CD14-positive monocyte (primary cell): ENCODE results near the gene PCED1B. TPM values are rescaled to one million over a fixed set of nuclear protein-coding genes. Genes with fewer than 3 reads are reported as not detected.

ENCODE experiments used
- DNase-seq, 3 donors: peaks; one replicate each; pipeline ENCODE4 v3.0.0-alpha.2; 2011 to 2022
- H2AFZ ChIP-seq: 2 replicates; pipeline ENCODE4 v1.6.0; 2012; ENCODE audit warnings: mild to moderate bottlenecking, low read depth, low read length, inconsistent platforms; ENCODE audit not compliant: insufficient read depth, poor library complexity, severe bottlenecking
- H3K27ac ChIP-seq, 2 donors: 1 replicate in 1 of 2; 2 replicates in 1 of 2; pipeline ENCODE4 v1.5.1; 2012 to 2013; ENCODE audit warnings: low read length in 2 of 2, control low read depth in 1 of 2, inconsistent platforms in 1 of 2, low read depth in 1 of 2, mild to moderate bottlenecking in 1 of 2
- H3K27me3 ChIP-seq, 2 donors: one replicate each; pipeline versions ENCODE4 v1.6.0 to v1.6.1; 2011 to 2013; ENCODE audit warnings: low read length in 2 of 2; ENCODE audit not compliant: control insufficient read depth in 2 of 2, insufficient read depth in 2 of 2
- H3K36me3 ChIP-seq, 2 donors: replicated peaks in 1 of 2; 1 replicate in 1 of 2; 2 replicates in 1 of 2; pipeline versions ENCODE4 v1.5.1 to v1.6.1; 2012 to 2013; ENCODE audit warnings: low read length in 2 of 2, control low read depth in 1 of 2, inconsistent platforms in 1 of 2, mild to moderate bottlenecking in 1 of 2; ENCODE audit not compliant: insufficient read depth in 2 of 2, control insufficient read depth in 1 of 2
- H3K4me1 ChIP-seq, 2 donors: 1 replicate in 1 of 2; 2 replicates in 1 of 2; pipeline versions ENCODE4 v1.5.1 to v1.6.1; 2012 to 2013; ENCODE audit warnings: low read length in 2 of 2, control low read depth in 1 of 2, inconsistent platforms in 1 of 2, mild to moderate bottlenecking in 1 of 2, moderate library complexity in 1 of 2; ENCODE audit not compliant: insufficient read depth in 2 of 2, control insufficient read depth in 1 of 2
- H3K4me2 ChIP-seq: replicated peaks from 2 replicates; pipeline ENCODE3; 2012; ENCODE audit warnings: low read length, moderate library complexity, mild to moderate bottlenecking; ENCODE audit not compliant: poor library complexity, severe bottlenecking; ENCODE audit errors: extremely low read depth
- H3K4me3 ChIP-seq, 3 experiments: fragments of 200-600 bp in 1 of 3; sonication (generic) in 1 of 3; replicated peaks in 1 of 3; 1 replicate in 2 of 3; 2 replicates in 1 of 3; pipeline ENCODE4 v1.5.1; 2011 to 2013; ENCODE audit warnings: low read length in 3 of 3, mild to moderate bottlenecking in 3 of 3, control low read depth in 2 of 3, low read depth in 2 of 3, inconsistent platforms in 1 of 3, moderate library complexity in 1 of 3
- H3K79me2 ChIP-seq: 2 replicates; pipeline ENCODE4 v1.6.0; 2012; ENCODE audit warnings: mild to moderate bottlenecking, control low read depth, inconsistent platforms, low read length, moderate library complexity; ENCODE audit not compliant: insufficient read depth
- H3K9ac ChIP-seq: 2 replicates; pipeline ENCODE4 v1.6.0; 2017; ENCODE audit warnings: low read length, mild to moderate bottlenecking; ENCODE audit not compliant: insufficient read depth, poor library complexity, severe bottlenecking
- H3K9me3 ChIP-seq, 2 donors: replicated peaks in 1 of 2; 1 replicate in 1 of 2; 2 replicates in 1 of 2; pipeline versions ENCODE4 v1.5.1 to v1.6.1; 2012 to 2013; ENCODE audit warnings: low read length in 2 of 2, control low read depth in 1 of 2; ENCODE audit not compliant: control insufficient read depth in 1 of 2, insufficient read depth in 1 of 2
- H4K20me1 ChIP-seq: 2 replicates; pipeline ENCODE4 v1.6.0; 2012; ENCODE audit warnings: mild to moderate bottlenecking, low read length, control low read depth, moderate library complexity; ENCODE audit not compliant: insufficient read depth
- H3K27ac Mint-ChIP-seq, 7 donors: one replicate each; pipeline ENCODE4 v1.8.0; 2020; ENCODE audit warnings: mild to moderate bottlenecking in 7 of 7, mixed read lengths in 7 of 7, moderate library complexity in 6 of 7, inconsistent platforms in 2 of 7
- H3K27me3 Mint-ChIP-seq, 3 donors: one replicate each; pipeline ENCODE4 v1.8.0; 2021 to 2022; ENCODE audit warnings: low read depth in 3 of 3, mild to moderate bottlenecking in 3 of 3, mixed read lengths in 3 of 3, moderate library complexity in 3 of 3, inconsistent platforms in 1 of 3
- H3K36me3 Mint-ChIP-seq, 2 donors: one replicate each; pipeline ENCODE4 v1.8.0; 2020; ENCODE audit warnings: mixed read lengths in 2 of 2, inconsistent platforms in 1 of 2, mild to moderate bottlenecking in 1 of 2
- H3K4me1 Mint-ChIP-seq: one replicate; pipeline ENCODE4 v1.8.0; 2020; ENCODE audit warnings: mild to moderate bottlenecking, mixed read lengths
- H3K4me3 Mint-ChIP-seq, 2 donors: one replicate each; pipeline ENCODE4 v1.8.0; 2020; ENCODE audit warnings: mild to moderate bottlenecking in 2 of 2, mixed read lengths in 2 of 2, moderate library complexity in 1 of 2
- H3K9me3 Mint-ChIP-seq, 7 donors: one replicate each; pipeline ENCODE4 v1.8.0; 2020 to 2022; ENCODE audit warnings: mixed read lengths in 7 of 7, mild to moderate bottlenecking in 6 of 7, moderate library complexity in 6 of 7, inconsistent platforms in 2 of 7
- CTCF ChIP-seq: fragments of 200-600 bp; IDR thresholded peaks from one replicate; pipeline ENCODE4 v1.8.0; 2022; ENCODE audit warnings: antibody characterized with exemption, mild to moderate bottlenecking
- WGBS: methylation state at CpG from one replicate; pipeline ENCODE4 v1.1.5; 2013; ENCODE audit warnings: missing lambda C conversion rate; ENCODE audit not compliant: insufficient coverage; 5-methylcytosine and 5-hydroxymethylcytosine counted together
- intact Hi-C, 2 donors: fragments of 100-400 bp; cut with micrococcal nuclease; formaldehyde crosslinking; loops; one replicate each; pipeline versions ENCODE4 v1.15.0 to v1.15.1; 2023
- polyA plus RNA-seq, 3 donors: library from polyadenylated mRNA; depleted of rRNA in 1 of 3; unstranded in 2 of 3; stranded (reverse) in 1 of 3; fragments of 300-500 nt in 2 of 3; fragments of >200 nt in 1 of 3; fragmentation: Illumina TruSeq in 2 of 3; gene quantifications; 1 replicate in 2 of 3; 2 replicates in 1 of 3; pipeline ENCODE4 v1.2.3, GENCODE V29; 2012 to 2021

The PCED1B gene
- polyA plus RNA-seq, 3 donors, result 0.10 to 0.65 TPM; not detected in 1

GRCh38 chr12:47124451-47124850, 45.0 kb downstream of the PCED1B start:
- DNase-seq, result no peak
- Mint-ChIP-seq H3K27ac (no peak overlapping the region), H3K27me3 (no peaks in the 10 kb centered on the region), H3K4me1 (peaks cover 5% of the 10 kb centered on the region), H3K4me3 (no peak overlapping the region), H3K9me3 (no peaks in the 10 kb centered on the region), H3K36me3 (no peaks in the 10 kb centered on the region)
- no peak overlapping the region for H3K4me3 ChIP-seq
- no peaks in the 10 kb centered on the region for H3K9me3 ChIP-seq
- H3K79me2 ChIP-seq, result no peaks in the 10 kb centered on the region
- no peak overlapping the region for H3K27ac ChIP-seq
- H3K4me1 ChIP-seq, result no peaks in the 10 kb centered on the region
- no CpG with 5 or more reads among the region's 1 CpG for WGBS
- intact Hi-C loops, result no loop called here
- no peaks in the 10 kb centered on the region for H3K36me3 ChIP-seq
- no peaks in the 10 kb centered on the region for H3K27me3 ChIP-seq
- no peaks in the 10 kb centered on the region for H4K20me1 ChIP-seq
- H3K4me2 ChIP-seq, result no peak overlapping the region
- H3K9ac ChIP-seq, result no peak overlapping the region
- no peak overlapping the region for H2AFZ ChIP-seq
- no peak for TF ChIP-seq CTCF

- H3K4me3 Mint-ChIP-seq, result no peak overlapping the region
- H3K27ac Mint-ChIP-seq, result no peak overlapping the region
- Histone ChIP-seq H3K4me3 (no peak overlapping the region), H3K4me1 (peaks cover 3% of the 10 kb centered on the region in 2 donors), H3K27ac (no peak overlapping the region), H3K36me3 (no peaks in the 10 kb centered on the region), H3K9me3 (no peaks in the 10 kb centered on the region), H2AFZ (no peak overlapping the region), H3K79me2 (no peaks in the 10 kb centered on the region), H4K20me1 (no peaks in the 10 kb centered on the region), H3K27me3 (no peaks in the 10 kb centered on the region), H3K9ac (no peak overlapping the region), H3K4me2 (no peak overlapping the region)
- intact Hi-C loops, result no loop called here
- peaks cover 8% of the 10 kb centered on the region for H3K4me1 Mint-ChIP-seq
- no CpG with 5 or more reads among the region's 1 CpG for WGBS
- no peaks in the 10 kb centered on the region for H3K9me3 Mint-ChIP-seq
- no peak for DNase-seq
- TF ChIP-seq CTCF, result no peak
- no peaks in the 10 kb centered on the region for H3K27me3 Mint-ChIP-seq
- H3K36me3 Mint-ChIP-seq, result no peaks in the 10 kb centered on the region
Observed at GRCh38 chr12:47126246-47126645, 46.8 kb downstream of the PCED1B start.
